Activated CD4-positive, alpha-beta T cell treated with anti-CD3 and anti-CD28 coated beads, Interleukin-2, amount 50 U/mL, for 16 hours (primary cell): ENCODE results near the gene MYG1.
"Not testable (repeated sequence)": the region's sequence is repeated elsewhere in the genome, so short reads cannot be mapped to it uniquely, and the experiment has no call there.

Experiments used
- DNase-seq: peaks from one replicate; pipeline ENCODE4 v3.0.0-alpha.2; 2020

The MYG1 gene

DNA sequence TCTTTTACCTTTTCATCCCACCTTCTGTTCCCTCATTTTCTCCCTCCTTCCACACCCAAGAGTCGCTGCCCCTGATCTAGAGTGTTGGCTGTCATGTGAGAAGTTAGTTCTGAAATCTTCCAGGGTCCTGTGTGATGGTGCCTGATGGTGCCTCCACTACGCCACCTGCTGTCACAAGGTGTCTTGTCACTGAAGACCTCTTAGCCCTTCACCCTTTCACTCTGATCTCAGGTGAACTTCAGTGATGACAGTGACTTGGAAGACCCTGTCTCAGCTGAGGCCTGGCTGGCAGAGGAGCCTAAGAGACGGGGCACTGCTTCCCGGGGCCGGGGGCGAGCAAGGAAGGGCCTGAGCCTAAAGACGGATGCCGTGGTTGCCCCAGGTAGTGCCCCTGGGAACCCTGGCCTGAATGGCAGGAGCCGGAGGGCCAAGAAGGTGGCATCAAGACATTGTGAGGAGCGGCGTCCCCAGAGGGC lies 11.7 kb upstream of the MYG1 start:
- peak; percentile 68 for DNase-seq

DNA sequence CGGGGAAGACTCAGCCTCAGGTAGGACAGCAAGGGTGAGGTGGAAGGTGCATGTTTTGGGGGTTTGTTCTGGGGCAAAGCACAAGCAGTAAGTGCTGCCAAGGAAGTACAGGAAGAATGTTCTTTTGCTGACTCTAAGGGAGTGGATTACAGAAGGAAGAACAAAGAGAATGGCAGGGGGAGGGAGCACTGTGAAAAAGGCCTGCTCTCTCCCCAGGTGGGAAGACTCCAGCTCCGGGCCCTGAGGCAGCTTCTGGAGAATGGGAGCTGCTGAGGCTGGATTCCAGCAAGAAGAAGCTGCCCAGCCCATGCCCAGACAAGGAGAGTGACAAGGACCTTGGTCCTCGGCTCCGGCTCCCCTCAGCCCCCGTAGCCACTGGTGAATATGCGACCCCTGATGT lies 11.2 kb upstream of the MYG1 start:
- no peak for DNase-seq

DNA sequence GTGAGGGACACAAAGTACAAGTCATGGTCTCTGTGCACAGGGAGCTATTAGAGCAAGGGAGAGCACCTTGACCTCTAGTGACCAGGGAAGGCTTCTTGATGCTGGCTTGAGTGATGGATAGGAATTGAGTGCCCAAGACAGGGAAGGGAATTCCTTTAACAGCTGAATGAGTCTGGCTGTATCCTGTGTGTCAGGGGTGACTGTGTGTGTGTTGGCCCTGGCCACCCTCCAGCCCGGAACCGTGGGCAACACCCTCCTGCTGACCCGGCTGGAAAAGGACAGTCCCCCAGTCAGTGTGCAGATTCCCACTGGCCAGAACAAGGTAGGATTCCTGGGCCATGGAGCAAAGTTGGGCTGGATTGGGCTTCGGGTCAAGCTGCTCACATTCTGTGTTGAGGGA lies 9.6 kb upstream of the MYG1 start:
- no peak for DNase-seq

DNA sequence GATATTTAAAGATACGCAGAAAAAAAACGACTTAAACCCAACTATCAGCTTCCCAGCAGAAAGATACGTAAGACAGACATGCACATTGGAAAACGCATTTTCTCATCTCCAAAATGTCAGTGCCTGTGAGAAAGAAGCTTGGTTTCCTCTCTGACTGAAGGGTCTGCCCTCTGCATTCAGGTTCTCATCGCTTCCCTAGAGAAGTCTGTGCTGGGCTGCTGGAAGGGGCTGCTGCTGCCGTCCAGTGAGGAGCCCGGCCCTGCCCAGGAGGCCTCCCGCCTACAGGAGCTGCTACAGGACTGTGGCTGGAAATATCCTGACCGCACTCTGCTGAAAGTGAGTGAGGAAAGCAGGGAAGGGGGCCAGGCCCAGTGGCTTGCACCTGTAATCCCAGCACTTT lies 8.8 kb upstream of the MYG1 start:
- DNase-seq = no peak

GRCh38 chr12:53292426-53292825 lies 7.1 kb upstream of the MYG1 start:
- no peak for DNase-seq

DNA sequence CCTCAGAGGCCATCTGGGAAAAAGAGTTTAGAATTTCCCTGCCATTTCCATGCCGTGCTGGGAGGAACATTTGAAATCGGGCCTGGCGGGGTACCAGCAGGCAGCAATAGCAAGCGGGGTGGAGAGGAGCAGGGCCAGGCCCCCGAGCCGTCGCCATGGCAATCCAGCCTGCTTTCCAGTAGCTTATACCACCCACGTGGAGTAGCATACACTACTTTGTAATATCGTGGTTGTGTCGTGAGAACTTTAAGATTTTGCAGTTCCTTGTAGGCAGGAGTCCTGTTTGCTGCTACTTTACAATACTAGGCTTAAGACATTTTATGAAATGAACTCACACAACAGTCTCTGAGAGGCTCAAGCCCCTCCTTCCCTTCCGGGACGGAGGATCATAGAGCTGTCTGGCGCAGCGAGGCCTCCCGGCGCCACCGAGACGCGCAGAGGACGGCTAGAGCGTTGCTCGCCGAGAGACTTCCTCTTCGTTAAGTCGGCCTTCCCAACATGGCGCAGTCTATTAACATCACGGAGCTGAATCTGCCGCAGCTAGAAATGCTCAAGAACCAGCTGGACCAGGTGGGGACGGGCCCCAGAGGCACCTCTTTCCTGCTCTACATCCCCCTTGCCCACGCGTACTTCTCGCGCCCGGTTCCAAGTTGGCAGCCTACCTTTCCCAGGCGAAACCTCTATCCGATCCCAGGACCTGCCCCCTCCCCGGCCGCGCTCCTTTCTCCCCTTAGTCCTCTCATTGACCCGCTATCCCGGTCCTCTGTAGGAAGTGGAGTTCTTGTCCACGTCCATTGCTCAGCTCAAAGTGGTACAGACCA lies 4.2 kb upstream of the MYG1 start, which contains the start of gene PFDN5:
PFDN5 (plus strand) TSS at position 473 of the 821 bp plus-strand sequence; CDS start at position 499, 26 bp downstream.
- DNase-seq = peak; percentile 93

DNA sequence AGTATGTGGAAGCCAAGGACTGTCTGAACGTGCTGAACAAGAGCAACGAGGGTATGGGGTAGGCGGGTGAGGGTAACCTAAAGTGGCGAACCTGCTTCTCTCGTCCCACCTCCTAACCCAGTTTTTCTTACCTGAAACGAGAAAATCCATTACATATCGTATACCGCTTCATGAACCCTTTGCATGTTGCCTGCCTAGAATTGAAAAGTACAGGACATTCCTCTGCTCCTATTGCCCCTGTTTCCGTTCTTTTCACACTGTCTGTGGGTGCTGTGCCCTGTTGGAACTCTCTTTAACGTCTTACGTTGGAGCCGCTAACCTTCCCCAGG lies 3.6 kb upstream of the MYG1 start:
- no peak for DNase-seq

GRCh38 chr12:53297106-53297505 lies 2.4 kb upstream of the MYG1 start:
- DNase-seq = not testable (repeated sequence)

- DNase-seq = no peak
These were observed 1.3 kb upstream of the MYG1 start for GRCh38 chr12:53298164-53298563.

DNA sequence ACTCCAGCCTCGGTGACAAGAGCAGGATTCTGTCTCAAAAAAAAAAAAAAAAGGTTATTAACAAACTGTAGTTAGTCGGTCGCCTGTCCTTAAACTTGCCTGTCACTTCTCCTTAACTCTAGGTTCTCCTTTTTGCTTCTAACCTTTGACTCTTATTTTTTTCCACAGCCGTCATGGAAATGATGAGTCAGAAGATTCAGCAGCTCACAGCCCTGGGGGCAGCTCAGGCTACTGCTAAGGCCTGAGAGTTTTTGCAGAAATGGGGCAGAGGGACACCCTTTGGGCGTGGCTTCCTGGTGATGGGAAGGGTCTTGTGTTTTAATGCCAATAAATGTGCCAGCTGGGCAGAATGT lies 418 bp upstream of the MYG1 start:
- peak; percentile 59 for DNase-seq

DNA sequence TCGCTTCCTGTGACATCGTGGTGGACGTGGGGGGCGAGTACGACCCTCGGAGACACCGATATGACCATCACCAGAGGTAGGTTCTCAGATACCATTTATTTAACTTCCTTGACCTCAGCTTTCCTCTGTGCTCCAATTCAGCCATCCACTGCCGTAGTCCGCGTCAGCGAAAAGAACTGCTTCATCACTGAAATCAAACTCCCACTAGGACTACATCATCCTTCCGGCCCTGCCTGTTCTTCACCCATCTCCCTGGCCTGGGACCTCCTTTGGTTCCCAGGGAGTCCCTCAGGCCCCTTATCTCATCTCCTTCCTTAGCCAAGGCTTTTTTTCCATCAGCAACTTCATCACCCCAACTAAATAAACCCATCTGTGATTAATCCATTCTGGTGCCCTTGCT lies 692 bp downstream of the MYG1 start:
- DNase-seq = peak; percentile 28

DNA sequence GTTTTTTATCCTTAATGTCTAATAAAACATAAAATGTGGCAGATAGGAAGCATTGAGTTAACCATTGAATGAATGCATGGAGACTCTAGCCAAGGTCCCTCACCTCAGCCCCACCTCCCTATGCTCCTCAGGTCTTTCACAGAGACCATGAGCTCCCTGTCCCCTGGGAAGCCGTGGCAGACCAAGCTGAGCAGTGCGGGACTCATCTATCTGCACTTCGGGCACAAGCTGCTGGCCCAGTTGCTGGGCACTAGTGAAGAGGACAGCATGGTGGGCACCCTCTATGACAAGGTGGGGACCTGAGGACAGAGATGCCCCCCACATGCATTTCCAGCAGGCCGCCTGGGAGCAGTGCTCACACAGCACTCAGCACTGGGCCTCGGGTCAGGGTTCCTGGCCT lies 3.4 kb downstream of the MYG1 start:
- no peak for DNase-seq

DNA sequence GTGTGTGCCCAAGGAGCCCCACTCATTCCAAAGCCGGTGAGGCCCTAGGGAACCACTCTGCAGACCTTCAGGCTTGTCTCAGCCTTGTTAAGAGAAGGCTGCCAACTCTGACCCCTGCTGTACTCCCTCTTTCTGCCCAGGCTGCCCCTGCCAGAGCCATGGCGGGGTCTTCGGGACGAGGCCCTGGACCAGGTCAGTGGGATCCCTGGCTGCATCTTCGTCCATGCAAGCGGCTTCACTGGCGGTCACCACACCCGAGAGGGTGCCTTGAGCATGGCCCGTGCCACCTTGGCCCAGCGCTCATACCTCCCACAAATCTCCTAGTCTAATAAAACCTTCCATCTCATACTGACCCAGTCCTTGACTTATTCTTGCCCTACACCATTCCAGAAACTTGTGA lies 7.3 kb downstream of the MYG1 start:
- no peak for DNase-seq

DNA sequence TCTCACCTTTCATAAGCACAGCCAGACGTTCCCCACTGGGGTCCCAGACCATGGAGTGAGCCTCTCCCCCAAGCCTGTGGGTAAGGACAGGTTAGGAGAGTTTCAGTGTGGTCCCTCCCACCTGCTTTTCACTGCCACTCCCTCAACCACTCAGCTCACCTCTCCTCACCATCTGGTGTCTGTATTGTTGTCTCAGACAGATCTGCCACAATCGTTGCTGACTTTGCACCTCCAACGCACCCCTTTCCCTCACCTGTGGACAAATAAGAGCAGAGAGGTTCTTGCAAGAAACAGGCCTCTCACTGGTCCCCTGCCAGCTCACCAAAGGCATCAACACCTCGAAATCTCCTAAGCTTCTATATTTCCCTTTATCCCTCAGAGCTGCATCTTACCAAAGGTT lies 8.8 kb downstream of the MYG1 start:
- no peak for DNase-seq

DNA sequence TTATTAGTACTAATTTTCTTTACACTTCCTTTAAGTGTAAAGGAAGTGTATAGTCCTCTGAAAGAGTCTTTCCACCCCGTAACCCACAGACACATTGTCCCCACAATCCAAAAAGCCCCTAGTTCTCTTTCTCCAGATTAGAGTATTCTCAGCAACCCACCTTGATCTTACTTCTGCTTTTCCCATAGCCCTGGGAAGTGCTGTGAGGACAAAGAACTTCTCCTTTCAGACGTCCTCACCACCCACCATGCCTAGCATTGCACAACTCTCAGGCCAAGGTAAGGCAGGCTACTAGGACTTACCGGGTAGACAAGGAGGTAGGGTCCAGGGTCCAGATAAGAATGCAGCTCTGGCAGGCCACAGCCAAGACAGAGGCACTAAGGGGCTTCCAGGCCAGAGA lies 14.5 kb downstream of the MYG1 start:
- DNase-seq = no peak

- no peak for DNase-seq
These were observed 21.1 kb downstream of the MYG1 start for GRCh38 chr12:53320352-53321195.

GRCh38 chr12:53324113-53324778 lies 24.8 kb downstream of the MYG1 start:
- DNase-seq = peak; percentile 67

GRCh38 chr12:53324779-53325510 lies 25.4 kb downstream of the MYG1 start:
- peak; percentile 92 for DNase-seq

DNA sequence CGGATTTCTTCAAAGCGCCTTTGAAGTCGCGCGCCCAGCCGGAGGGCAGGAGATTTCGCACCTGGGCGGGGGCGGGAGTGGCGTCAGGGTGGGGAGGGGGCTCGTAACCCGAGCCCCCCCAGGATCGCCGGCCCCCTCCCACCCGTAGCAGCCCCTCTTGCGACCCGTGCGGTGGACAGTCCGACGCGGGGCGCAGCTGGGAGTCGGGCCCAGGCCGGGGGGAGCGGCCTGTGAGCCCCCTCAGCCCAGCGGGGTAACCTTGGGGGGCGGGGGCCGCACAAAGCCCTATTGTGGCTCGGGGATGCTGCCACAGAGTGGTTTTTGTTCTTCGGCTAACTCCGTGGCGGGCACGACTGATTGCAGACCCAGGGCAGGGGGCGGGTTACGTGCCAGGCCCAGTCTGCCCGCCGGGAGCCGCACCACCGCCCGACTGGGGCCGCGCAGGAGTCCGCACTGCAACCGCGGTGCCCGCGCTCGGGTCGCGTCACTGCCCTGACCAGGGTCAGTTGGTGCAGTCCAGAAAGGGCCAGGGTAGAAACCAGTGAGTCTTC lies 26.1 kb downstream of the MYG1 start:
- no peak for DNase-seq

DNA sequence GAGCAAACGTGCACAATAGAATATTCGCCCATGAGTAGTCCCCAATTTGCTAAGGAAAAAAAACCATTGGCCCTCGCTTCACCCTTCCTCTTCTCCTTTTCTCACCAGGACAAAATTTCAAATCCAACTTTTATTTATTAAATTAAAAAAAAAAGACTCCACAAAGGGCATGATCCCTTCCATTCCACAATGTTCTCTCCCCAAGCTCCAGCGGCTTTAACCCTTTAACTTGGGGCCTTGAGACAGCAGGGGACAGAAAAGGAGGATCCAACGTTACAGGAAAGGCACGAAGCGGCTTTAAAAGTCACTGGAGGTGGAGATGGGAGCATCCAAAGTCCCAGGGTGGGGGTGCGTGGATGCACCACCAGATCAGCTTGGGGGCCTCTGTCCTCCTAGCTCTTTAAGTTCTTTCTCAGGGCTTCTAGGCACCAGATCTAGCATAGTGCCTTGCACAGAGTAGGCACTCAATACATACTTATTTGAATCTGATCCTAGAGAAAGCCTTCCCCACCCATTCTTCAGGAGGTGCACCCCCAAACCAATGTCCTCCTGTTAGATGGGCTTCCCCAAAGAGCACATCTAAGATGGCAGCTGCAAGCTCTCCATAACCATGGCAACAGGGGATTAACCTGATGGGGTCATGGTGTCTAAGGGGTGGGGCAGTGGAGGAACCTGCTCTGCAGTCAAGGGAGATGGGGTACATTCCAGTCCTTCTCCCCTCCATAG lies 27.1 kb downstream of the MYG1 start:
- DNase-seq = no peak

DNA sequence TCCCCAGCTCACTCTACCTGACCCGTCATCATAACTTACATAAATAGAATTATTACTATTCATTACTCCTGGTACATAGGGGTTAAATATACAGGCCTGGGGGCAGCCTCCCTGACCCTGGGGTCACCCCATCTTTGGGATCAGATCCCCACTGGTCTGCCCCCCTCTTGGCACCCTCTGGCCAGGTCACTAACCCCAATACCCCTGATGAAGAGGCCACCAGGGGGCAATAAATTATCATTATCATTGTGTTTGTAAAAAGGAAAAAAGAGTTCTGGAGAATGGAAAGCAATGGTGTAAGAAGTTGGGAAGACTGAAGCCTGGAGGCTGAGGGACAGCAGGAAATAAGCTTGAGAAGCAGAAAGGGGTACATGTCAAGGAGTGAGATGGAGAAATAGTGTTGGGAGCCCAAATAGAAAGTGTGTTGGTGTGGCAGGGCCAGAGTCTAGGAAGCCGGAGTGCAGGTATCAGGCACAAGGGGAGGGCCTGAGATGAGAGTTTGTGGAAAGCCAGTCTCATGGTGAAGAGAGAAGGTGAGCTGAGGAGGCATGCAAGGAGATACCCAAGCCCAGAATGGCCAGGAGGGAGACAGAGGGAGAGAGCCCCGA lies 28.0 kb downstream of the MYG1 start:
- DNase-seq = no peak
